Left renal cortex interstitium (tissue), 4 donors: ENCODE measurements around the gene TAF10. TPM values are rescaled to one million over a fixed set of nuclear protein-coding genes. Genes with fewer than 3 reads are reported as not detected.
A peak's percentile ranks its signal among the peaks of the same experiment; 100 is the strongest.

ENCODE experiments used
- DNase-seq, 4 donors: peaks; one replicate each; pipeline ENCODE4 v3.0.0-alpha.2; 2013; ENCODE audit warnings: low read depth in 4 of 4, low spot score in 2 of 4, missing footprints in 1 of 4
- polyA plus RNA-seq, 4 donors: library from polyadenylated mRNA; unstranded; fragments of 120-200 nt; gene quantifications; one replicate each; pipeline ENCODE4 v1.2.1, GENCODE V29; 2013; ENCODE audit not compliant: insufficient read length in 4 of 4

Gene TAF10
- polyA plus RNA-seq, 4 donors: 64.8 to 107 (median 78.5) TPM

DNA sequence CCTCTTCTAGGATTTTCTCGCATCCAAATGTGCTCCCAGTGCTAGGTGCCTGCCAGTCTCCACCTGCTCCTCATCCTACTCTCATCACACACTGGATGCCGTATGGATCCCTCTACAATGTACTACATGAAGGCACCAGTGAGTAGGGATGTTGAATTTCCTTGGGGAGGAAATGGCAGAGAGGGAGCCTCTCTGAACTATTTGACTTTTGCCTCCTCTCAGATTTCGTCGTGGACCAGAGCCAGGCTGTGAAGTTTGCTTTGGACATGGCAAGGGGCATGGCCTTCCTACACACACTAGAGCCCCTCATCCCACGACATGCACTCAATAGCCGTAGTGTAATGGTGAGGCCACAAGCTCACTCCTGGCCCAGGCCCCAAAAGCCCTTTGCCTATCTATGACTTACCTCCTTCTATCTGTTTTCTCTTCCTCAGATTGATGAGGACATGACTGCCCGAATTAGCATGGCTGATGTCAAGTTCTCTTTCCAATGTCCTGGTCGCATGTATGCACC is 2.5 kb downstream of the TAF10 start:
- DNase-seq: no peak

DNA sequence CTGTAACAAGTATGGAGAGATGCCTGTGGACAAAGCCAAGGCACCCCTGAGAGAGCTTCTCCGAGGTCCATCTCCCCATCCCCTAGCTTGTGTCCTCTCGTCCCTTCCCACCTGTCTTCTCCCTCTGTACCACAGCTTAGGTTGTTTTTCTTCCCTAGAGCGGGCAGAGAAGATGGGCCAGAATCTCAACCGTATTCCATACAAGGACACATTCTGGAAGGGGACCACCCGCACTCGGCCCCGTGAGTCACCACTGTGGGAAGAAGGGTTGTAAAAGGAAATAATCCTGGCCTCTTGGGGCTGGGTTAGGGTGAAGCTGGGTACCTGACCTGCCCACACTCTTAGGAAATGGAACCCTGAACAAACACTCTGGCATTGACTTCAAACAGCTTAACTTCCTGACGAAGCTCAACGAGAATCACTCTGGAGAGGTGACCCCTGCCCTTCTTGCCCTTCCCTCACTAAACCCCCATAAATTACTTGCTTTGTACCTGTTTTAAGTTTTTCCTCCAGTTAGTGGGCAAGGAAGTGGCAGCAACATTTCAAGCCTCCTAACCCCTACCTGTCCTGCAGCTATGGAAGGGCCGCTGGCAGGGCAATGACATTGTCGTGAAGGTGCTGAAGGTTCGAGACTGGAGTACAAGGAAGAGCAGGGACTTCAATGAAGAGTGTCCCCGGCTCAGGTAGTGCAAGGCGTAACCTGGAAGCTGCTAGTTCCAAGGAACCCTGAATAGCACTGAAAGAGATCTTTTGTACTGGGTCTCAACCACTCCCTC is 3.1 kb downstream of the TAF10 start:
- no peak for DNase-seq

- DNase-seq: no peak
Observed at GRCh38 chr11:6608011-6608410, 4.0 kb downstream of the TAF10 start.

GRCh38 chr11:6607190-6607795 is 4.7 kb downstream of the TAF10 start:
- DNase-seq: no peak

DNA sequence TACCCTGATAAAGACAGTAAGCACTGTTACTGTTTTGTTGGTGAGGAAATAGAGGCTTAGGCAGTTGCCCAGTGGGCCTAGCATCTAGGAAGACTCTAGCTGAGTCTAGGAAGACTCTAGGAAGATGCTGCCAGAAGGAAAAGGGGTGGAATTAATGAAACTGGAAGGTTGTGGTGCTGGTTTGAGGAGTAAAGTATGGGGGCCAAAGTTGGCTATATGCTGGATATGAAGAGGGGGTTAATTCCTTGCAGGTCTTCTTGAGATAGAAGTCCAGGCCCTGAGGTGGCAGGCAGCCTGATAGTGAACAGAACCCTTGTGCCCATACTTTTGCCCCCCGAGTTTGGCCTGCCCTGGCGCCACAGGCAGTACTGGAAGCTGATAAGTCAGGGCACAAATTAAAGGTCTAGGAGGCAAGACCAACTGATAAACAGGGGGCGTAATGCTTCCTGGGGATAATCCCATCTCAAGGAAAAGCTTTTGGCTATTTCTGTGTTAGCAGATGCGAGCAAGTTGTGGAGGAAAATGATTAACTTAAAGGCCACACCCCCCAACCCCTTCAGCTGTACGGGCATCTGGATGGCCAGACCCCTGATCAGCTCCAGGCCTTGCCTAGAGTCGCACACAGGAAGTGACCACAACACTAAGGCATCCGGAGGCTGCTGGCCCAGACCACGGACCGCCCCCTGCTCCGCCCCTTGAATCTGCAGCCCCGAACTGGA is 5.4 kb downstream of the TAF10 start:
- DNase-seq: peak in 3 of 4 donors; percentile 78 to 92 (median 85)

- DNase-seq: no peak
Observed at GRCh38 chr11:6604790-6605189, 7.2 kb downstream of the TAF10 start.

GRCh38 chr11:6604081-6604626 is 7.9 kb downstream of the TAF10 start:
- DNase-seq: no peak

DNA sequence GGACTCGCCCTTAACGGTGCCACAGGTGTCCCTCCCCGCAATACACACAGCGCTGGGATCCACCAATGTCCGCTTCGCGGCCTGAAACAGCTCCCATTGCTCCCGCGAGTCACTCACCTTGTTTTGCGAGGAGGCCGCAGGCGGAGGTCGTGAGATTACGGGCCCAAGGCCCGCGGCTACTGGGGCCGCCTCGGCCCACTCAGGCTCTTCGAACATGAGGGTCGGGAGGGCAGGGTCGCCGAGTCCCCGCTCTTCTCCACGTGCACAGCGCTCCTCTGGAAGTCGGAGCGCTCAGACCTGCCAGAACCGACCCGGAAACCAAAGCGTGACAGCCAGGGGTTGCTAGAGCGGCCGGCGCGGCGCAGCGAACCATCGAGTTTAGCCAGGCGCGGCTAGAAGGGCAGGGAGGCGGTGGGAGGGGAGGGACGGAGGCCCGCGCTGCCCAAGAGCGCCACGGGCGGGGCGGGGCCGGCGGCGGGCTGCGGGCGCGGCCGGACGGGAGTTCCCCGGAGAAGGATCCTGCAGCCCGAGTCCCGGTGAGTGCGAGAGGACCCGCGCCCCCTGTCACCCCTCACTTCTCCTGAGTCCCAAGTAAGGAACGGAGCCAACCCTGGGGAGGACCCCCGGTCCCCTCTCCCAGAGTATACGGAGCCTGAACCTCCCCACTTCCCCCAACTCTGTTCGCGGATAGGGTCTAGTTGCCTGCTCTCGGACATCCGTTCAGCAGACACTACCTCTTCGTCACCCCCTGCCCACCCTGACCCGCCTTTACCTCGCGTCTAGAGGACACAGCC is 8.5 kb downstream of the TAF10 start, which contains the start of the genes ILK and RRP8:
TSS of gene ILK (plus strand) at position 488 of the 794 bp plus-strand sequence. CDS start 498 bp downstream, outside the sequence.
TSS of gene RRP8 (minus strand) at position 330 of the 794 bp plus-strand sequence. CDS start at position 216, 114 bp downstream.
- peak in 2 of 4 donors; percentile 79 to 83 for DNase-seq

DNA sequence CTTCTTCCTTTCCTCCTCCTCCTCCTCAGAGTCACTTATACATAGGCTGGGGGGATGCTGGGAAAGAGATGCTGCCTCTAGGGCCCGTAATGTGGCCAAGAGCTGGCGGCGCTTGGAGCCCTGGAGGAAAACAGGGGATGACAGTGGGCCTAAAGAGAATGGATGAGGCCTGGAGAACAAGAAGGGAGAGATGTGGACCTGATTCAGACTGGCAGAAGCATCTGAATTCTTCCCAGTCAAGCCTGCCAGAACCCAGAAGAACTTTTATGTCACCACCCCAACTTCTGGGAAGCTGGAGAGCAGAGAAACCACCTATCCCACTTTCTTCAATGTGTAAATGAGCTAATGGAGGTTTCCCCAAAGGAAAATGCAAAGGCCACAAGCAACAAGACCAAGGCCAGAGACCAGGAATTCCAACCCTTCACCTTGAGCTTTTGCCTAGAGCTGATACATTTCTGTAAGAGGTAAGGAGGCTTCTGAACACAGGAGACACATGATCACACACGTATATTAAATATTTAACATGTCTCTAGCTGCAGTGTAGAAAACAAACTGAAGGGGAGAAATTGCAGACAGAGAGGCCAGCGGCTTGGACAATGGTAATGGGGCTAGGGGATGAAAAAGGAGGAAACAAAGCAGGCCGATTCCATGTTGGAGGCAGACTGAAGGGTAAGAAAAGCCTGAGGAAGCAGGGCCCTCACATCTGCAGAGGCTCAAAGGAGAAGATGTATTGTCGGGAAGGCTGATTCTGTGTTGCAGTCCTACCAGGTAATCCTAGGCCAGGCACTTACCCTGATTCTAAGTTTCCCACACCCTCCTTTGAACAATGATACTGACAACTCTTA is 9.7 kb downstream of the TAF10 start:
- no peak for DNase-seq

DNA sequence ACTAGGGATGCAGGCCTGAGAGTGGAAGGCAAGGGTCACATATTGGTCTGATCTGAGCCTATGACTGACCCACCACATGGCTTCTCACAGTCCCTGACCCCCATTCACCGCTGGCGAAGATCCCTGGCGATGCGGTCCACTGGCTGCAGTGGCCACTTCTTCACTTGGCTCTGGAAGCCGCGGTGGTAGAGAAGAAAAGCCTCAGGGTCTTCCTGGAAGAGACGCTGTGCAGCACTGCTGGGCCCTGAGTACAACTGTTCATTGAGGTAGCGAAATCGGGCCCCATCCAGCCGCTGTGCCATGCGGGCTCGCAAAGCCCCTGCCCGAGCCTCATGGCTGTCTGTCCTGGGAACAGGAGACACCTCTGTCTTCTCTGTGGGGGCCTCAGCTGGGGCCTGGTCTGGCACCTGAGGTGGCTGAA is 11.0 kb downstream of the TAF10 start:
- DNase-seq: no peak

- DNase-seq: no peak
Observed at GRCh38 chr11:6599881-6600390, 12.1 kb downstream of the TAF10 start.

DNA sequence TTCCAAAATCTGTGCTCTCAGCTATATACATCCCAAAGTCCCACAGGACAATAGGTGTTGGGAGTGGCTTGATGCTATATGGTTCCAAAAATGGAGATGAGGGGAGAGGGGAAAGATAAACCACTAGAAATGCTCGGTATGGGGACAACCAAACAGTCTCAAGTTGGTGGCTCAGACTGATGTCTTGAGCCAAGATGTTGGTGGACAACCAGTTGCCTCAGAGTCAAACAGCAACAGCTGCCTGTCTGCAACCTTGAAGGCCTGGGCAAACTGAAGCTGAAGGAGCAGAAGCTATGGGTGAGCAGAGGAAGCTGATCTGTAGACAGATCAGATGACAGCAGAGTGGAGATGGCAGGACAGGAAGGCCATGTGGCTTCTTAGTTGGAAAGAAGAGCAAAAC is 12.6 kb downstream of the TAF10 start:
- no peak for DNase-seq

DNA sequence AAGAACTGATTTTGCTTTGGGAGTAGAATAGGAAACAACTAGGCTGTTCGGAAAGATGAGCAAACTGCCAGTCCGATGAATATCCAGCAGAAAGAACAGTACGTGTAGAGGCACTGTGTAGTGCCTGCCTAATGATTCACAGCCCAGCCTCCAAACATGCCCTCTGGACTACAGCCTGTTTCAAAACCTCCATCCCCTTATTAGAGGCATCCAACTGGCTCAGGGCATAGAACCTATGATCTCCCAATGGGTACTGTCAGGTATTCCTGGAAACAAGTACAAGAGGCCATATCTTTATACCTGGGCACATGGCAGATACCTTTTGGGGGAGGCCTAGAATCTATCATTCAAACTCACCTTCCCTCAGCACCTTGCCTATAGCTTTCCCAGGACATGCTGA is 13.5 kb downstream of the TAF10 start:
- DNase-seq: no peak

GRCh38 chr11:6596239-6596877 is 15.7 kb downstream of the TAF10 start:
- no peak for DNase-seq

- DNase-seq: no peak
Observed at GRCh38 chr11:6594142-6594768, 17.8 kb downstream of the TAF10 start.

DNA sequence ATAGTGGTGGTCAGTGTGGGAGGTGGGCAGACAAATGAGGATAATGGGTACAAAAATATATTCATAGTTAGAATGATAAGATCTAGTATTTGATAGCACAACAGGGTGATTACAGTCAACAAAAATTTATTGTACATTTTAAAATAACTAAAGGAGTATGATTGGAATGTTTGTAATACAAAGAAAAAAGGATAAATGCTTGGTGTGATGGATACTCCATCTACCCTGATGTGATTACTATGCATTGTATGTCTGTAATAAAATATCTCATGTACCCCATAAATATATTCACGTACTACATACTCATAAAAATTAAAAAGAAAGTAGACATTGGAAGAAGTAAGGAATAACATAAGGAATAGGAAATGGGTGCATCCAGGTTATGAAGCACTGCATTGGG is 24.0 kb downstream of the TAF10 start:
- no peak for DNase-seq

DNA sequence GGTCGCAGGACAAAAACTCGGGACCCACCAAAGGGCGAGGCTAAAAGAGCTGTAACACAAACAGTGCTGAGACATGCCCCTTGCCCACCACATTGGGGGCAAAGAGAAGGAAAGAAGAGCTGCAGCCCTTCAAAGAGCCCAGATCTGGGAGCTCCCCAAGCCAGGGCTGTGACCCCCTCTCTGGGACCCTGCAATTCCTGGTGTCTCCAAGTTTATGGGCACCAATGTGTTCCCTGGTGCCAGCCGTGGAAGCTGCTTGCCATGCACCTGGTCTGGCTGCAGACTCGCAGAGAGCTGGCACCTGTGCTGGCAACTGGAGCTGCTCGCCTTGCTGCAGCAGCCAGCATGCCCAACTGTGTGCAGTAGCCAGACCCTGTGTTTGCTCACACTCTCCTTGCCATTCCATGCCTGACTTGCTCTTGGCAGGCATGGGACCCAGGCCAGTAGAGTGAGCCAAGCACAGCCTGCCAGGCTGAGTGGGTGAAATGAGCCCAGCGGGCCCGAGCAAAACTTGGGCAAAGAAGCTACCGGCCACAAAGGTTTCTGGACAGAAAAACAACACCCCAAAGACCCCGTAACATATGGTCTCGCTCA is 24.6 kb downstream of the TAF10 start:
- DNase-seq: no peak
